ENCODE measurements around the gene FUT7. TPM values are rescaled to one million over a fixed set of nuclear protein-coding genes. Genes with fewer than 3 reads are reported as not detected.

FUT7 gene
- total and polyA plus RNA-seq, 9 of the 15 experiments (the other 6 are each of a cell fraction or from before 2014, with no cell fraction given) = not detected

DNA sequence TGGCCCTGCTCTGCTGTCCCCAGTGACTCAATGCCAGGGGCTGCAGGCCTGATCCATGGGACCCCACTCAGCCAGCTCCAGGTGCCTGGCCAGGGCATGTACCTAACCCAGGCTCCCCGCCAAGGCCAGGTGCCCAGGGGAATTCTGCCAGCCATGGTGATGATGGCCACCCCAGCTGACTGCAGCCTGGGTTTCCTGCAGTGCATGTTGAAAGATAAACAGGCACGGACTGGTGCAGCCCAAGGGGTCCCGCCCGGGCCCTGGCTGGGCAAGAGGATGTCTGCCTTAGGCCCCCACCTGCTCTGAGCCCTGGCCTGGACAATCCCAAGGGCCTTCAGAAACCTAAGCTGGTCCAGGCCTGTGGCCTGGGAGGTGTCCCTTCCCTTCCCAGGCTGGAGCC is 5.1 kb downstream of the FUT7 start:
- TF ChIP-seq ZBED1 (IDR thresholded peaks at IDR 0.05) (no peak), KLF13 (tag; IDR thresholded peaks at IDR 0.05; ENCODE audit: borderline replicate concordance, low read depth) (no peak), ZNF174 (CRISPR knock-in tag; IDR thresholded peaks at IDR 0.05) (no peak)
- intact Hi-C loops (cut with micrococcal nuclease) (no loop called here), in situ Hi-C loops (cut with MboI) (no loop called here)
- Histone ChIP-seq H3K27ac (ENCODE audit: extremely low read depth, low read depth, low read length) (no peak overlapping the region), H2AFZ (ENCODE audit: low read depth, low read length) (no peak overlapping the region), H3K4me3 (no peak overlapping the region), H3K9ac (ENCODE audit: insufficient read depth in 1 of 2, low read depth in 2 of 2, low read length in 2 of 2) (peak overlapping the region in 1 of 2 experiments; percentile 86; a peak in 2 of 4 replicates), H3K9me1 (ENCODE audit: control insufficient read depth, insufficient read depth, low read length) (no peaks in the 10 kb centered on the region), H3K36me3 (ENCODE audit: control insufficient read depth, insufficient read depth, low read length) (no peaks in the 10 kb centered on the region), H4K20me1 (replicated peaks; ENCODE audit: control insufficient read depth, insufficient read depth, low read length) (no peaks in the 10 kb centered on the region), H3K4me2 (ENCODE audit: insufficient read depth, low read length) (no peak overlapping the region; the same call in 1 of the 2 replicates), H3K27me3 (ENCODE audit: control insufficient read depth in 2 of 2, insufficient read depth in 2 of 2, low read length in 2 of 2) (no peaks in the 10 kb centered on the region), H3K79me2 (ENCODE audit: control insufficient read depth, insufficient read depth, low read length) (peaks cover 3% of the 10 kb centered on the region; the same call in 1 of the 3 replicates), H3K9me3 (replicated peaks; ENCODE audit: control insufficient read depth, insufficient read depth, low read depth, low read length) (no peaks in the 10 kb centered on the region), H3K4me1 (replicated peaks in 1 of 2; ENCODE audit: control insufficient read depth in 2 of 2, insufficient read depth in 2 of 2, low read length in 2 of 2) (peaks cover 13 to 94% of the 10 kb centered on the region in 2 experiments)
- FAIRE-seq (no peak), DNase-seq (ENCODE audit: extremely low read depth in 1 of 4, low spot score in 3 of 4) (no peak), ATAC-seq (no peak)
- ChIA-PET POLR2A (interaction anchor here (0.6 to 1.2 kb wide), 4 partner anchors 11 to 681 kb away, joined by 3 read pairs; partner anchors contain the start of gene NPDC1), CTCF (ENCODE audit: low intra/inter-chr PET ratio) (no interaction called here)
- BruUV-seq (replicated peaks) = no TSS peak
- WGBS (ENCODE audit: insufficient coverage, low coverage, missing lambda C conversion rate) = 63% methylated on average over 4 of the region's 4 CpGs

DNA sequence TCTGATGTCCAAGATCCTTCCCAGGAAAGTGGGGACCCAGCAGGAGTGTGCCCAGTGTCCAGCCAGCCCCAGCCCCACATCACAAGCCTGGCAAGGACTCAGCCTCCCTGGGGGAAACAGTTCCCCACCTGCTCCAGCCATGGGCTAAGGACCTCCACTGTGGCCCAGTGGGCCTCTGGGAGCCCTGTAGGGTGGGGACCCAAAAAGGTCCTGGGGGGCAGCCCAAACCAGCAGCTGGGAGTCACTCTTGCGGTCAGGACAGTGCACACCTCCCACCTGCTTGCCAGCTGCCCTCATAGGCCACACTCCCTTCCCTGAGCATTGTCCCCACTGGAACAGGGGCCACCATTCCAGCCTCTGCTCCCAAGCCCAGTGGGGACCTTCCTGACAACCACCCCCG is 5.5 kb downstream of the FUT7 start:
- DNase-seq (ENCODE audit: extremely low read depth in 1 of 4, low spot score in 3 of 4) (no peak), FAIRE-seq (no peak), ATAC-seq (no peak)
- Histone ChIP-seq H3K9me3 (replicated peaks; ENCODE audit: control insufficient read depth, insufficient read depth, low read depth, low read length) (no peaks in the 10 kb centered on the region), H4K20me1 (replicated peaks; ENCODE audit: control insufficient read depth, insufficient read depth, low read length) (0 out of 2 replicates have a peak, but pooled peaks cover 4% of the 10 kb centered on the region), H3K9me1 (ENCODE audit: control insufficient read depth, insufficient read depth, low read length) (no peaks in the 10 kb centered on the region), H3K4me1 (replicated peaks in 1 of 2; ENCODE audit: control insufficient read depth in 2 of 2, insufficient read depth in 2 of 2, low read length in 2 of 2) (peaks cover 13 to 94% of the 10 kb centered on the region in 2 experiments), H3K79me2 (ENCODE audit: control insufficient read depth, insufficient read depth, low read length) (peaks cover 3% of the 10 kb centered on the region; the same call in 1 of the 3 replicates), H3K4me2 (ENCODE audit: insufficient read depth, low read length) (no peak overlapping the region), H3K27ac (ENCODE audit: extremely low read depth, low read depth, low read length) (no peak overlapping the region), H2AFZ (ENCODE audit: low read depth, low read length) (no peak overlapping the region), H3K36me3 (ENCODE audit: control insufficient read depth, insufficient read depth, low read length) (no peaks in the 10 kb centered on the region), H3K4me3 (no peak overlapping the region), H3K27me3 (ENCODE audit: control insufficient read depth in 2 of 2, insufficient read depth in 2 of 2, low read length in 2 of 2) (no peaks in the 10 kb centered on the region), H3K9ac (ENCODE audit: insufficient read depth in 1 of 2, low read depth in 2 of 2, low read length in 2 of 2) (no peak overlapping the region)
- no TSS peak for BruUV-seq (replicated peaks)
- intact Hi-C loops (cut with micrococcal nuclease) = no loop called here
- CTCF ChIA-PET (ENCODE audit: low intra/inter-chr PET ratio) = no interaction called here
- WGBS (ENCODE audit: insufficient coverage, low coverage, missing lambda C conversion rate) = 69% methylated on average over 2 of the region's 2 CpGs
- POLR2A ChIA-PET = interaction anchor here (0.6 to 1.6 kb wide), 7 partner anchors 8 to 681 kb away, joined by 3 to 4 read pairs (median 3); partner anchors contain the start of genes AJM1 and NPDC1
- in situ Hi-C loops (cut with MboI) = no loop called here
- no peak for TF ChIP-seq ZNF395 (CRISPR knock-in tag; IDR thresholded peaks at IDR 0.05)
- TF ChIP-seq MYC (IDR thresholded peaks at IDR 0.05; ENCODE audit: low read depth, low read length) = no peak
- no peak for TF ChIP-seq MYC (CRISPR knock-in tag; IDR thresholded peaks at IDR 0.05; ENCODE audit: borderline replicate concordance, low read depth)
- TF ChIP-seq, protein P1, sequence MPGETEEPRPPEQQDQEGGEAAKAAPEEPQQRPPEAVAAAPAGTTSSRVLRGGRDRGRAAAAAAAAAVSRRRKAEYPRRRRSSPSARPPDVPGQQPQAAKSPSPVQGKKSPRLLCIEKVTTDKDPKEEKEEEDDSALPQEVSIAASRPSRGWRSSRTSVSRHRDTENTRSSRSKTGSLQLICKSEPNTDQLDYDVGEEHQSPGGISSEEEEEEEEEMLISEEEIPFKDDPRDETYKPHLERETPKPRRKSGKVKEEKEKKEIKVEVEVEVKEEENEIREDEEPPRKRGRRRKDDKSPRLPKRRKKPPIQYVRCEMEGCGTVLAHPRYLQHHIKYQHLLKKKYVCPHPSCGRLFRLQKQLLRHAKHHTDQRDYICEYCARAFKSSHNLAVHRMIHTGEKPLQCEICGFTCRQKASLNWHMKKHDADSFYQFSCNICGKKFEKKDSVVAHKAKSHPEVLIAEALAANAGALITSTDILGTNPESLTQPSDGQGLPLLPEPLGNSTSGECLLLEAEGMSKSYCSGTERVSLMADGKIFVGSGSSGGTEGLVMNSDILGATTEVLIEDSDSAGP (CRISPR knock-in tag; IDR thresholded peaks at IDR 0.05) = no peak
- TF ChIP-seq NFRKB (IDR thresholded peaks at IDR 0.05; ENCODE audit: low read depth) = no peak
- no peak for TF ChIP-seq NRF1 (conservative IDR thresholded peaks at IDR 0.05 in 1 of 2, IDR thresholded peaks at IDR 0.05 in 1 of 2)
- no peak for TF ChIP-seq SP1 (CRISPR knock-in tag; IDR thresholded peaks at IDR 0.05)
- no peak for TF ChIP-seq SUPT5H (IDR thresholded peaks at IDR 0.05)
- no peak for TF ChIP-seq SRSF3 (IDR thresholded peaks at IDR 0.05; ENCODE audit: insufficient read depth, low read length)
- no peak for TF ChIP-seq KLF13 (tag; IDR thresholded peaks at IDR 0.05; ENCODE audit: borderline replicate concordance, low read depth)
- TF ChIP-seq NBN (IDR thresholded peaks at IDR 0.05; ENCODE audit: low read depth) = no peak
